K562 (cell line): ENCODE results near the gene BIRC6. TPM values are rescaled to one million over a fixed set of nuclear protein-coding genes. Genes with fewer than 3 reads are reported as not detected.

Experiments
- CBX8 ChIP-seq: fragments of 200-600 bp; sonication (generic); IDR thresholded peaks from 2 replicates; pipeline ENCODE4 v1.6.1; 2012; ENCODE audit warnings: borderline replicate concordance, mixed run types, low read depth, mild to moderate bottlenecking, moderate library complexity, mixed read lengths, low read length, control low read depth, inconsistent platforms; ENCODE audit not compliant: poor library complexity, severe bottlenecking; ENCODE audit errors: extremely low read depth
- CHD2 ChIP-seq: IDR thresholded peaks from 2 replicates; pipeline ENCODE4 v1.6.1; 2011; ENCODE audit warnings: low read depth, low read length
- ETV6 ChIP-seq, 3 experiments: fragments of 150-350 bp in 1 of 3; sonication (generic) in 1 of 3; formaldehyde crosslinking in 1 of 3; IDR thresholded peaks; 2 replicates each; pipeline versions ENCODE4 v1.6.1 to v1.8.0; 2014 to 2022; ENCODE audit warnings: borderline replicate concordance in 2 of 3, low read depth in 2 of 3, antibody characterized with exemption in 1 of 3, low read length in 1 of 3, mild to moderate bottlenecking in 1 of 3, missing genetic modification reagents in 1 of 3
- EWSR1 ChIP-seq: fragments of 450-650 bp; IDR thresholded peaks from 2 replicates; pipeline ENCODE4 v1.6.1; 2018; ENCODE audit warnings: borderline replicate concordance, mild to moderate bottlenecking, low read depth, moderate library complexity; ENCODE audit not compliant: partially characterized antibody
- HEY1 ChIP-seq: fragments of 250-450 bp; sonication (Bioruptor Pico); IDR thresholded peaks from 2 replicates; pipeline ENCODE4 v1.5.0; 2020; ENCODE audit warnings: mild to moderate bottlenecking, moderate library complexity, borderline replicate concordance
- MXD1 ChIP-seq: fragments of 250-450 bp; sonication (Bioruptor Pico); IDR thresholded peaks from 2 replicates; pipeline ENCODE4 v1.8.0; 2021; ENCODE audit warnings: borderline replicate concordance, mild to moderate bottlenecking, moderate library complexity; ENCODE audit not compliant: poor library complexity, severe bottlenecking
- NRF1 ChIP-seq, 2 experiments: fragments of 450-650 bp; IDR thresholded peaks in 1 of 2; conservative IDR thresholded peaks in 1 of 2; 2 replicates each; pipeline ENCODE4 v1.6.1; 2014; ENCODE audit warnings: mild to moderate bottlenecking in 2 of 2
- PTBP1 ChIP-seq: fragments of 200-400 bp; formaldehyde crosslinking; IDR thresholded peaks from 2 replicates; pipeline ENCODE4 v1.6.1; 2017; ENCODE audit warnings: low read depth, low read length
- RBM25 ChIP-seq: fragments of 200-400 bp; formaldehyde crosslinking; IDR thresholded peaks from 2 replicates; pipeline ENCODE4 v1.6.1; 2018; ENCODE audit warnings: low read length, low read depth, moderate library complexity; ENCODE audit not compliant: severe bottlenecking
- SMARCE1 ChIP-seq: fragments of 450-650 bp; IDR thresholded peaks from 2 replicates; pipeline ENCODE4 v1.7.1; 2016; ENCODE audit warnings: mild to moderate bottlenecking
- TOE1 ChIP-seq, 2 experiments: fragments of 450-650 bp in 1 of 2; sonication (generic) in 1 of 2; formaldehyde crosslinking in 1 of 2; IDR thresholded peaks; 2 replicates each; pipeline versions ENCODE4 v1.7.1 to v1.8.0; 2016 to 2022; ENCODE audit warnings: borderline replicate concordance in 2 of 2, mild to moderate bottlenecking in 2 of 2, antibody characterized with exemption in 1 of 2, inconsistent platforms in 1 of 2, low read depth in 1 of 2, missing genetic modification reagents in 1 of 2, moderate library complexity in 1 of 2
- WHSC1 ChIP-seq: IDR thresholded peaks from one replicate; pipeline ENCODE4 v1.6.1; 2012; ENCODE audit warnings: low read length, control low read depth, inconsistent platforms
- ZBTB9 ChIP-seq: fragments of 450-650 bp; formaldehyde crosslinking; IDR thresholded peaks from 2 replicates; pipeline ENCODE4 v1.4.0; 2020; ENCODE audit warnings: mild to moderate bottlenecking, moderate library complexity
- ZNF561 ChIP-seq: fragments of 450-650 bp; formaldehyde crosslinking; conservative IDR thresholded peaks from 2 replicates; pipeline ENCODE4 v1.4.0; 2020; ENCODE audit warnings: mild to moderate bottlenecking, moderate library complexity
- ZNF584 ChIP-seq: fragments of 200-800 bp; sonication (Bioruptor generic); IDR thresholded peaks from 2 replicates; pipeline ENCODE4 v1.6.1; 2016; ENCODE audit warnings: low read depth, mild to moderate bottlenecking, missing genetic modification characterization, missing compliant biosample characterization
- polyA plus RNA-seq, 8 experiments: library from polyadenylated mRNA; depleted of rRNA in 4 of 8; stranded (reverse) in 5 of 8; unstranded in 3 of 8; fragments of >200 nt; fragmentation: Nextera tagmentation in 2 of 8; fragmentation: Illumina TruSeq in 1 of 8; extraction: Ambion mirVana in 2 of 8; extraction: Trizol in 1 of 8; gene quantifications; 2 replicates each; pipeline versions ENCODE4 v1.2.1 to v1.2.3, GENCODE V29; 2011 to 2014; ENCODE audit warnings: inconsistent platforms in 1 of 8, missing spikeins in 1 of 8
- total RNA-seq, 7 experiments: library from RNA; depleted of rRNA in 6 of 7; stranded (reverse); fragments of >200 nt in 6 of 7; fragmentation: Illumina TruSeq in 2 of 7; extraction: Trizol in 2 of 7; gene quantifications; 2 replicates each; pipeline versions ENCODE4 v1.2.1 to v1.2.3, GENCODE V29; 2011 to 2021; ENCODE audit warnings: low replicate concordance in 1 of 7
- TF ChIP-seq, protein P1 (sequence below): fragments of 200-800 bp; sonication (Bioruptor generic); IDR thresholded peaks from 2 replicates; pipeline ENCODE4 v1.6.1; 2016; ENCODE audit warnings: missing genetic modification characterization, missing compliant biosample characterization
- TF ChIP-seq, protein P2 (sequence below): sonication (generic); formaldehyde crosslinking; IDR thresholded peaks from 2 replicates; pipeline ENCODE4 v1.8.0; 2022; ENCODE audit warnings: missing genetic modification reagents, mild to moderate bottlenecking, moderate library complexity, borderline replicate concordance

Gene BIRC6
- total and polyA plus RNA-seq, 9 of the 15 experiments (the other 6 are each of a cell fraction or from before 2014, with no cell fraction given) = 18.8 to 110 (median 49.8) TPM

GRCh38 chr2:32356681-32357317 lies at the start of gene BIRC6 (continued):
- TF ChIP-seq, protein P1, sequence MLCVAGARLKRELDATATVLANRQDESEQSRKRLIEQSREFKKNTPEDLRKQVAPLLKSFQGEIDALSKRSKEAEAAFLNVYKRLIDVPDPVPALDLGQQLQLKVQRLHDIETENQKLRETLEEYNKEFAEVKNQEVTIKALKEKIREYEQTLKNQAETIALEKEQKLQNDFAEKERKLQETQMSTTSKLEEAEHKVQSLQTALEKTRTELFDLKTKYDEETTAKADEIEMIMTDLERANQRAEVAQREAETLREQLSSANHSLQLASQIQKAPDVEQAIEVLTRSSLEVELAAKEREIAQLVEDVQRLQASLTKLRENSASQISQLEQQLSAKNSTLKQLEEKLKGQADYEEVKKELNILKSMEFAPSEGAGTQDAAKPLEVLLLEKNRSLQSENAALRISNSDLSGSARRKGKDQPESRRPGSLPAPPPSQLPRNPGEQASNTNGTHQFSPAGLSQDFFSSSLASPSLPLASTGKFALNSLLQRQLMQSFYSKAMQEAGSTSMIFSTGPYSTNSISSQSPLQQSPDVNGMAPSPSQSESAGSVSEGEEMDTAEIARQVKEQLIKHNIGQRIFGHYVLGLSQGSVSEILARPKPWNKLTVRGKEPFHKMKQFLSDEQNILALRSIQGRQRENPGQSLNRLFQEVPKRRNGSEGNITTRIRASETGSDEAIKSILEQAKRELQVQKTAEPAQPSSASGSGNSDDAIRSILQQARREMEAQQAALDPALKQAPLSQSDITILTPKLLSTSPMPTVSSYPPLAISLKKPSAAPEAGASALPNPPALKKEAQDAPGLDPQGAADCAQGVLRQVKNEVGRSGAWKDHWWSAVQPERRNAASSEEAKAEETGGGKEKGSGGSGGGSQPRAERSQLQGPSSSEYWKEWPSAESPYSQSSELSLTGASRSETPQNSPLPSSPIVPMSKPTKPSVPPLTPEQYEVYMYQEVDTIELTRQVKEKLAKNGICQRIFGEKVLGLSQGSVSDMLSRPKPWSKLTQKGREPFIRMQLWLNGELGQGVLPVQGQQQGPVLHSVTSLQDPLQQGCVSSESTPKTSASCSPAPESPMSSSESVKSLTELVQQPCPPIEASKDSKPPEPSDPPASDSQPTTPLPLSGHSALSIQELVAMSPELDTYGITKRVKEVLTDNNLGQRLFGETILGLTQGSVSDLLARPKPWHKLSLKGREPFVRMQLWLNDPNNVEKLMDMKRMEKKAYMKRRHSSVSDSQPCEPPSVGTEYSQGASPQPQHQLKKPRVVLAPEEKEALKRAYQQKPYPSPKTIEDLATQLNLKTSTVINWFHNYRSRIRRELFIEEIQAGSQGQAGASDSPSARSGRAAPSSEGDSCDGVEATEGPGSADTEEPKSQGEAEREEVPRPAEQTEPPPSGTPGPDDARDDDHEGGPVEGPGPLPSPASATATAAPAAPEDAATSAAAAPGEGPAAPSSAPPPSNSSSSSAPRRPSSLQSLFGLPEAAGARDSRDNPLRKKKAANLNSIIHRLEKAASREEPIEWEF = no peak
- TF ChIP-seq CBX8 = no peak
- peak; percentile 39 for TF ChIP-seq RBM25
- peak; percentile 41; the same call in 1 of the 2 replicates for TF ChIP-seq SMARCE1
- no peak for TF ChIP-seq PTBP1
- no peak for TF ChIP-seq ETV6 (IDR thresholded peaks at IDR 0.05; ENCODE audit: borderline replicate concordance in 1 of 2, low read depth in 2 of 2, low read length in 1 of 2)
- TF ChIP-seq ETV6 (CRISPR knock-in tag; IDR thresholded peaks at IDR 0.05; ENCODE audit: borderline replicate concordance) = peak; percentile 1; the same call in 1 of the 2 replicates
- TF ChIP-seq TOE1 (IDR thresholded peaks at IDR 0.05; ENCODE audit: borderline replicate concordance) = peak; percentile 46; the same call in 1 of the 2 replicates
- TF ChIP-seq TOE1 (CRISPR knock-in tag; IDR thresholded peaks at IDR 0.05; ENCODE audit: borderline replicate concordance, low read depth) = no peak
- no peak for TF ChIP-seq MXD1
- no peak for TF ChIP-seq WHSC1
- TF ChIP-seq HEY1 = 0 out of 2 replicates have a peak, but pooled peaks have one; percentile 27
- no peak for TF ChIP-seq CHD2
- TF ChIP-seq, protein P2, sequence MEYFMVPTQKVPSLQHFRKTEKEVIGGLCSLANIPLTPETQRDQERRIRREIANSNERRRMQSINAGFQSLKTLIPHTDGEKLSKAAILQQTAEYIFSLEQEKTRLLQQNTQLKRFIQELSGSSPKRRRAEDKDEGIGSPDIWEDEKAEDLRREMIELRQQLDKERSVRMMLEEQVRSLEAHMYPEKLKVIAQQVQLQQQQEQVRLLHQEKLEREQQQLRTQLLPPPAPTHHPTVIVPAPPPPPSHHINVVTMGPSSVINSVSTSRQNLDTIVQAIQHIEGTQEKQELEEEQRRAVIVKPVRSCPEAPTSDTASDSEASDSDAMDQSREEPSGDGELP (CRISPR knock-in tag) = peak; percentile 98
- no peak for TF ChIP-seq ZNF561 (CRISPR knock-in tag)
- no peak for TF ChIP-seq ZNF584 (CRISPR knock-in tag)
- no peak for TF ChIP-seq EWSR1
- TF ChIP-seq NRF1 (conservative IDR thresholded peaks at IDR 0.05 in 1 of 2, IDR thresholded peaks at IDR 0.05 in 1 of 2) = peak; percentile 97
- TF ChIP-seq ZBTB9 (CRISPR knock-in tag) = peak; percentile 78; the same call in 1 of the 2 replicates
